Middle frontal gyrus (tissue), 1 donor: ENCODE data around the gene ITIH2.
"Not testable (repeated sequence)": the region's sequence is repeated elsewhere in the genome, so short reads cannot be mapped to it uniquely, and the experiment has no call there.

Experiments
- DNase-seq: peaks from one replicate; pipeline ENCODE4 v3.0.0-alpha.2; 2015; ENCODE audit warnings: low spot score; ENCODE audit errors: extremely low spot score

ITIH2 gene

DNA sequence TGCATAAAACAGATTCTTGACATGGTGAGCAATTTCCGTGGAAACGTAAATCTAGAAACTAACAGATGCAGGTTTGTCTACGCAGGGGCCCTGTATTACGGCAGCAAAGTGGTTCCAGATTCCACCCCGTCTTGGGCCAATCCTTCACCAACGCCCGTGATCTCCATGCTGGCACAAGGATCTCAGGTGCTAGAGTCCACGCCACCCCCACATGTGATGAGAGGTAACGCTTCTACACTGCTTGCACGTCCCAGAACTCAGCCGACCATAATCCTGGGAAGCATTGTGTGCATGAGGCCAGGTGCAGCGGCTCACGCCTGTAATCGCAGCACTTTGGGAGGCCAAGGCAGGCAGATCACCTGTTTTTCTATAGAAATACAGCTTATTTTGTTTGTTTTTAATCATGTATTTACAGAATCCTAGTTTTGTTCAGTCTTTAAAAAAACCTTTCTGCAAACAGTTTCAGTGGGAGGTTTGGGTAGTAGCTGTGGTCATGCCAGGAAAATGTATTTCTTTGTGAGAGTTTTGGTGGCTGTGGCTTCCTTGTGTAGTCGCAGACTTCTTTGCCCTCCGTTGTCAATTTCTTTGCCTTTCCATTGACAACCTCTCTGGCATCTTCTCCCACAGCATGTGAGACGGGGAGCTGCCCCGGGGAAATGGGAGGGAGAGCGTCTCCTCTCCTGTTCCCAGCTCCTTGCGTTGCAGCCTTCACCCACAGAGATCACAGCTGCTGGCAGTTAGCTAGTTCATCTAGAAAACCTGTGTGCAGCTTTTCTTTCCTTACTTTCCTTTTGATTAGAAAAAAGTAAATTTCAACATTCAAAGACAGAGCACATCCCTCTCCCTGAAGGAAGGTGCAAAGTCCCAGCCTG is 35.7 kb downstream of the ITIH2 start:
- no peak for DNase-seq

DNA sequence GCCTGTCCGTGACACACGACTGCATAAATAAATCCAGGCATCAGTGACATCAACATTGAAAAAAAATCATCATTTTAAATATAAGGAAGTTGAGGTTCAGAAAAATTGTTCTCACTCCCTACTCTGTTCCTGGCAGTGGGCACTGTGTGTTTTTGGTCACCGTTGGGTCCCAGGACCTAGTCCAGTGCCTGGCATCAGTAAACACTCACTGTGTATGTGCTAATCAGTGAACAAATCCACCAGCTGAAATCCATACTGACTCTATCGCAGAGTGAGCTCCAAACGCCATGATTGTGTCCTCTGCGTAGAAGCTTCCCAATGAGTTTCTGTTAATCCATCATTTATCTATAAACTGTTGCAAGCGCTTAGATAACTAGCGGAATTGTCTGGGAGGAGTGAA is 41.2 kb downstream of the ITIH2 start:
- DNase-seq = no peak

DNA sequence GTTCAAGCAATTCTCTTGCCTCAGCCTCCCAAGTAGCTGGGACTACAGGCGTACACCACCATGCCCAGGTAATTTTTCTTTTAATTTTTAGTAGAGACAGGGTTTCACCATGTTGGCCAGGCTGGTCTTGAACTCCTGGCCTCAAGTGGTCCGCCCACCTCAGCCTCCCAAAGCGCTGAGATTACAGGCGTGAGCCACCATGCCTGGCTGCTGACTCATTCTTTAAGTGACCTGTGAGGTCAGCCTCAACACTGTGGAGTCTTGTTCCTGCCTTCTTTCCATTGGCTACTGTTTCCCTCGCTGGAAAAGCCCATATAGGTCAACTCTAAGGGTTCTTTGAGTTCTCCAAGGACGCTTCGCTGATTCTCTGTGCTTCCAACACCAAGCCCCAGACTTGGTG is 45.5 kb downstream of the ITIH2 start:
- not testable (repeated sequence) for DNase-seq

DNA sequence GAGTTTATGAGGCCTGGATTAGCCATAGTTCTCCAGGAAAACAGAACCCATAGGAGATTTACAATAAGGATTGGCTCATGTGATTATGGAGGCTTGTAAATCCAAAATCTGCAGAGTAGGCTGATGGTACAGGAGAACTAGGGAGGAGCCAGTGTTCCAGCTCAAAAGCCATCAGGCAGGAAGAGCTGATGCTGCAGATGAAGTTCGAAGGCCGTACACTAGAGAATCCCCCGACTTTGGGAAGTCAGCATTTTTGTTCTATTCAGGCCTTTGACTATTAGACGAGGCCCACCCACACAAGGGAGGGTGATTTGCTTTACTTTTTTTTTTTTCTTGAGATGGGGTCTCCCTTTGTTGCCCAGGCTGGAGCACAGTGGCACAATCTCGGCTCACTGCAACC is 47.1 kb downstream of the ITIH2 start:
- DNase-seq = no peak

DNA sequence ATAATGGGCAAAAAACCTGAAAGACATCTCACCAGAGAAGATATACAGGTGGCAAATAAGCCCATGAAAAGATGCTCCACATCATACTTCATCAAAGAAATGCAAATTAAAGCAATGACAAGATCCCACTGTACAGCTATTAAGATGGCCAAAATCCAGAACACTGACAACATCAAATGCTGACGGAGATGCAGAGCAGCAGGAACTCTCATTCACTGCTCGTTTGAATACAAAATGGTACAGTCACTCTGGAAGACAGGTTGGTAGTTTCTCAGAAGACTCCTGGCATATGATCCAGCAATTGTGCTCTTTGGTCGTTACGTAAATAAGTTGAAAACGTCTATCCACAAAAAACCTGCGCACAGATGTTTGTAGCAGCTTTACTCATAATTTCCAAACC is 49.1 kb downstream of the ITIH2 start:
- no peak for DNase-seq

DNA sequence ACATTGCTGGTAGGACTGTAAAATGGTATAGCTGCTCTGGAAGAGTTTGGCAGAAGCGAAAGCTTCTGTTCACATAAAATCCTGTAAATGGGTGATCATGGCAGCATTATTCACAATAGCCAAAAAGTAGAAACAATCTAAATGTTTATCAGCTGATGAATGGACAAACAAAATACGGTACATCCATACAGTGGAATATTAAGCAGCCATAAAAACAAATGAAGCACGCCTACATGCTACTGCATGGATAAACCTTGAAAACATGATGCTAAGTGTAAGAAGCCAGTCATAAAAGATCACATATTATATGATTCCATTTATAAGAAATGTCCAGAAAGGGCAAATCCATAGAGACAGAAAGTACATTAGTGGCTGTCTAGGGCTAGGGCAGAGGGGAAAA is 52.0 kb downstream of the ITIH2 start:
- no peak for DNase-seq

DNA sequence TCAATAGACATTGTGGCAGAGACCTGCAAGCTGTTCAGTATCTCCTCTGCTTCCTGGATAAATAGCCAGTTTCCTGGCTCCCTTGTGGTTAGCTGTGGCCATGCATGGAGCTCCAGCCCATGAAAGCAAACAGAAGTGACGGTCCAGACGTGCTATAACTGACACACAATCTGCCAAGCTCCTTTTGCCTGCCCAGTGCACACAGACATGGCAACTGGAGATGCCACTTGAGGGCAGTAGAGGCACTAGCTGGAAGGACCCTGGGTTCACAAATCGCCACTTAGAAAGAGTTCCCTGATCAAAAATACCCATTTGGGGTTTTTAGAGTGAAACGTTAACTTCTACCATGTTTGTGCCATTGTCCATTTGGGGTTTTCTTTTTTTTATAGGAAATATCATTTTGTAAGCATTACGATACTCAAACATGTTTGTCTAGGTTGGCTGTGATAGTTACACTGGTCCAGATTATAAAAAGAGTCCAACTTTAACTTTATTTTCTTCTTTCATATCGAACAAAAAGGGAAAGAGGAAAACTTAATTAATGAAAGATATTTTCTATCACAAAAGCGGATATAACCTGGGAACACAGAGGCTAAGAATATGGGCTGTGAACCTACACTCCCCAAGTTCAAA is 53.4 kb downstream of the ITIH2 start:
- no peak for DNase-seq

DNA sequence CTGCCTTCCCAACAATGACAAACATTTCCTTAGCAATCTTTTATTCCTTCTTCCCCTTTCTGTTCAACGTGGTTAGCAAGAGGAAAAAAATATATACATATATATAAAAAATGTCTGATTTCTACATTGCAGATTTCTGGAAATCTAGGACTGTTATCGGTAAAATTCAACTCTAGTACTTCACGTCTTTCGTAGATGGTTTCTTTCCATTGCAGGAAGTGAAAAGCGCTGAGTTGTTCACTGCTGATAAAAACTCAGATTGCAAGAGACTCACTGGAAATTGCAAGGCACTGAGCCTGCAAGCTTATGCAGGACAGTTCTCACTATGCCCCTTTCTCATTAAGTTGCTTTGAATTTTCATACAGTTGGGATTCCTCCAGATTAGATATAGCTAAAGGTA is 60.8 kb downstream of the ITIH2 start:
- no peak for DNase-seq

DNA sequence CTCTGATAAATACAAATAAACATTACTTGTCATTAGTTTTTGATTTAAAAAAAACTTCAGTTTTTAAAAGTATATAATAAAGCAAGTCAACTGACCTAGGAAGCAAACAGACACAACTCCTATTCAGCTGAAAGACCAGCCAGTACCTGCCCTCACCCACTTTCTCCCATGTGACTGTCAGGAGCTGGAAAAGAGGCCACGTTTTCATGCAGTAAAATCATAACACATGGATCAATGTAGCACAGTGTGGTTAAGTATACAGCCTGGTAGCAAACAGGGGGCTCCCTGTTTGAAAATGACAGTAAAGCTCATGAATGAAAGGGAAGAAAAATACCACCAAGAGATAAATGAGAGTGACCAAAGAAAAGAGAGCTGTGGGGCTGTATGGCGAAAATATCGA is 63.1 kb downstream of the ITIH2 start:
- DNase-seq = no peak

DNA sequence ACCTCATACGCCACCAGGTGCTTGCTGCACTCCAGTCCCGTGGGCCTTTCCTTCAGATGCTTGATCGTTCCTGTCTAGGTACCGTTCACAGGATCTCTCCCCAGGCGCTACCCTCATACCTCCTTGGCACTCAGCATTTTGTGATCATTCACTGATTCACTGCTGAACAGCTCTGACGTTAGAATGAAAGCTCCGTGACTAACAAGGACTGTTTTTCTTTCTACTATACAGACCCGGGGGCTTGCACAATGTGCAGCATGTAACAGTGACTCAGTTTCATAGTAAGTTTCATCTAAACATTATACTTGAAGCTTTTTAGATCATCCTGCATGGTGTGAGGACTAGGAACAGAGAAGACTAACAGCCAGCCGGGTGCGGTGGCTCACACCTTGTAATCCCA is 64.1 kb downstream of the ITIH2 start:
- DNase-seq = no peak

DNA sequence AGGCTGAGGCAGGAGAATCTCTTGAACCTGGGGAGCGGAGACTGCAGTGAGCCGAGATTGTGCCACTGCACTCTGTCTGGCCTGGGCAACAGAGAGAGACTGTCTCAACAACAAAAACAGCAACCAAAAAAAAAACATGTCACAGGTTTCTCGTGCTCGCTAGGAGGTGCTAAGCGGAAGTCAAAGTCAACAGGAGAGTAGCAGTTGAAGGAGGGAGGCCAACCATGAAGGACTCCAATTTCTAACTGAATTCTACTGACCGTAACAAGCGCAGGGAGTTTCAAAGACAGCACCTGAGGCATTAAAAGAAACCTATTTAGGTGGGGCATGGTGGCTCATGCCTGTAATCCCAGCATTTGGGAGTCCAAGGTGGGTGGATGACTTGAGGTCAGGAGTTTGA is 65.3 kb downstream of the ITIH2 start:
- no peak for DNase-seq

DNA sequence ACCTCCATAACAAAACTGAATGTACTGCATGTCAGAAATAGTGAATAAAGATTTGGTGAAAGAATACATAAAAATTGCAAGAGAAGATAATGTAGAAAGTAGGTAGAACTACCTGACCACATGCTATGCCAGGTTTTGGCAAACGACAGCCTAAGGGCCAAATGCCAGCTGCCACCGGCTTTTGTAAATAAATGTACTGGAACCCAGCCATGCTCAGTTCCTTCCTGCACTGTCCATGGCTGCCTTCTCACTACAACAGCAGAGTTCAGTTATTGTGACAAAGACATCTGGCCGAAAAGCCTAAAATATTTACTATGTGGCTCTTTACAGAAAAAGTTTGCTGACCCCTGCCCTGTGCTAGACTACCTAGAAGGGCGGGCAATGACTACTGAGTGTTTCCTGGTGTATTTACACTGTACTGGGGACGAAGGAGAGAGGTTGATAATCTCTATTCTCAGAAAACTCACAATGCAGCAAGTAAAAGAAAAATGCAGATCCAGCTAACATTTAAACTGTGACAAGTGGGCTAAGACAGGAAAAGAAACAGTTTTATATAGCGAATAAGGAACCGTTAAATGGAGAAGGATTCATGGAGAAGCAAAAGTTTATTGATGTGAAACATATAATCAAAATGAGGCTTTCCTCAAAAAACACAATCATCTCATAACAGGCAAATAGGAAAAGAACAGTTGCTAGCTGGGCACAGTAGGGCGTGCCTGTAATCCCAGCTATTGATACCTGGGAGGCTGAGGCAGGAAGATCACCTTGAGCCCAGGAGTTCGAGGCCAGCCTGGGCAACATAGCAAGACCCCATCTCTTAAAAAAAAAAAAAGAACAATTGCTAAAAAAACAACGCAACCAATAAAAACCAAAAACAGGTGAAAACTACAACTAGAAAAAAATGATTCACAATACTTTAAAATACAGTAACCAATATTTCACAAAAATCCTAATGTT is 71.0 kb downstream of the ITIH2 start:
- DNase-seq = no peak

DNA sequence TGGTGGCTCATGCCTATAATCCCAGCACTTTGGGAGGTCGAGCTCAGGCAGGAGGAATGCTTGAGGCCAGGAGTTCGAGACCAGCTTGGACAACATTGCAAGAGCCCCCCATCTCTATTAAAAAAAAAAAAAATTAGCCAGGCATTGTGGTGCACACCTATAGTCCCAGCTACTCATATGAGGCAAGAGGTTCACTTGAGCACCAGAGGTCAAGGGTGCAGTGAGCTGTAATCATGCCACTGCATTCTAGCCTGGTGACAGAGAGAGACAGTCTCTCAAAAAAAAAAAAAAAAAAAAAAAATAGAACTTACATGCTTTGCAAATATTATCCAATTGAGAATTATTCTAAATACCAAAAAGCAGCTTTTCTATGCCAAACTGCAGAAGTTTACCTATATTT is 73.7 kb downstream of the ITIH2 start:
- no peak for DNase-seq

DNA sequence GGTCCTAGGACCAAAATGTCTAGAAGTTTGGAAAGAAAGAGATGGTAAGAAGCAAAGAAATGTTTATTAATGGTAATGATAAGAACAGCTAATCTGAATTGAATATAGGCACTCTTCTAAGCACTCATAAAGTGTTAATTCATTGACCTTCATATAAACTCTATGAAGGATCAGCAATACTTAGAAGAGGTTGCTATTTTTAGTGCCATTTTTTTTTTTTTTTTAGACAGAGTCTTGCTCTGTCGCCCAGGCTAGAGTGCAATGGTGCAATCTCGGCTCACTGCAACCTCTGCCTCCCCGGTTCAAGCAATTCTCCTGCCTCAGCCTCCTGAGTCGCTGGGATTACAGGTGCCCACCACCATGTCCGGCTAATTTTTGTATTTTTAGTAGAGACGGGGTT is 79.1 kb downstream of the ITIH2 start:
- not testable (repeated sequence) for DNase-seq

DNA sequence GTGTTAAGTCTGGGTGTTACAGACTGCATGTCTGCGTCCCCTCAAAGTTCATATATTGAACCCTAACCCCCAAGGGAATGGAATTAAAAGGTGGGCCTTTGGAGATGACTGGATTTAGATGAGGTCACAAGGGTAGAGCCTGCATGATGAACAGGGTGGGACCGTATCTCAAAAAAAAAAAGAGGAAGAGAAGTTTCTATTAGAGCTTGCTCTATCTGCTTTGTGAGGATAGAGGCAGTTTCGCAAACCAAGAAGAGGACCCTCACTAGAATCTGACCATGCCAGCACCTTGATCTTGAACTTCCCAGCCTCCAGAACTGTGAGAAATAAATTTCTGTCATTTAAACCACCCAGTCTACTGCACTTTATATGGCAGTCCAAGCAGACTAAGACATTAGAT is 83.3 kb downstream of the ITIH2 start:
- DNase-seq = no peak

DNA sequence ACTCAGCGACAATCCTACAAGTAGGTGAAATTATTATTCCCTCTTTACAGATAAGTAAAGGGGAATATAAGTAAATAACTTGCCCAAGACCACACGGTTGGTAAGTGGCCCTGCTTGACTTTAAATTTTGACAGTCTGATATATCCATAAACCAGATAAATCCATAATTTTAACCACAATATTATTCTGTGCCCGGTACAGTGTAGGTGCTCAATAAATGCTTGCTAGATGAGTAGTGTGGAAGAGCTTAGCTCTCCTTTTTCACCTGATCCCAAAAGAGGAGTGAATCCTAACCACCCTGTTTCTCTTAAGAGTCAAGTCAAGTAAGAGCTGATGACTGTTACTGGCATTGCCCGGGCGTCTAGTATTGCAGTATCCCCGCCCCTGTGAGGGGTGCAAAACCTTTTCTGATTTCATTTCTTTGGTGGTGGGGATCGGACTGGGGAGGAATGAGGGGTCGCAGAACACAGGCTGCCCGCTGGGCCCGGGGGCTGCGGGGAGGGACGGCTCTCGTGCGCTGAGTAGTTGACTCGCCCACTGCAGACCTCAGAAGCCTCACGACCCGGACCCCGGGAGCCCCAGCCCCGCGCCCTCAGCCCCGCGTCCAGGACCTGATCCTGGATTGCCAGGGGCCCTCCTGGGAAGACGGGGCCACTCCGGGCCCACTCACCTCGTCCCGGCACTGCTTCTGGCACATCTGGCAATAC is 84.2 kb downstream of the ITIH2 start:
- DNase-seq = no peak

DNA sequence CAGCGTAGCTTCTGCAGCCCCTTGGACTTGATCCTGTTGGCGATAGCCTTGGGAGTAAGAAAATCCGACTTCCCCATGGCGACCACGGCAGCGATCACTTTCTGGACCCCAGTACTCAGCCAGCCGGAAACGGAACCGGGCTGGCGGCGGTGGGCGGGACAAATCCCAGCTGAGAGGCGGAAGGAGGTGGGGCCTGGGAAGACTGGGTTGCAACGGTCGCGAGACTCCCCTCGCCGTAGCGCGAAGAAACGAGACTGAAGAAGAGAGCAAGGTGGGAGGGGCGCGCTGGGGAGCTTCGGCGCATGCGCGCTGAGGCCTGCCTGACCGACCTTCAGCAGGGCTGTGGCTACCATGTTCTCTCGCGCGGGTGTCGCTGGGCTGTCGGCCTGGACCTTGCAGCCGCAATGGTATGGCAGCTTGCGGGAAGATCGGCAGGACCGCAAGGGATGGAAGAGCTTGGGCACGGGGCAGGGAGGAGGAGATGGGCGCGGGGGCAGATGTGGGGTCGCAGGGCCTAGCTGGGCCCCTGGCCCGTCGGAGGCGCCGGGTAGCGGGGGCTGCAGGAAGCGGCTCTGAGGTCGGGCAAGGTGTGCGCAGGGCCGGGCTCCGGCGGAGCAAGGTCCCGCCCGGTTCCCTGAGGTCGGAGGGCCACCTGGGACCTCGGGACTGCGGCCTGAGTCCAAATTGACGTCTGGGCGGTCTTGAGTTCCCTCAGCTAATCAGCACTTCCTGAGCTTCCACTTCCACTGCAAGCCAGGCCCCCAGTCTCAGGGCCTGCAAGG is 84.9 kb downstream of the ITIH2 start, which contains the start of the genes ATP5F1C and KIN:
Gene ATP5F1C, plus strand, starts transcription at position 321 of the 782 bp plus-strand sequence. Its CDS starts 31 bp downstream, at position 352.
Gene KIN, minus strand, starts transcription at position 137 of the 782 bp plus-strand sequence. Its CDS starts 60 bp downstream, at position 77.
- DNase-seq = peak; percentile 96

DNA sequence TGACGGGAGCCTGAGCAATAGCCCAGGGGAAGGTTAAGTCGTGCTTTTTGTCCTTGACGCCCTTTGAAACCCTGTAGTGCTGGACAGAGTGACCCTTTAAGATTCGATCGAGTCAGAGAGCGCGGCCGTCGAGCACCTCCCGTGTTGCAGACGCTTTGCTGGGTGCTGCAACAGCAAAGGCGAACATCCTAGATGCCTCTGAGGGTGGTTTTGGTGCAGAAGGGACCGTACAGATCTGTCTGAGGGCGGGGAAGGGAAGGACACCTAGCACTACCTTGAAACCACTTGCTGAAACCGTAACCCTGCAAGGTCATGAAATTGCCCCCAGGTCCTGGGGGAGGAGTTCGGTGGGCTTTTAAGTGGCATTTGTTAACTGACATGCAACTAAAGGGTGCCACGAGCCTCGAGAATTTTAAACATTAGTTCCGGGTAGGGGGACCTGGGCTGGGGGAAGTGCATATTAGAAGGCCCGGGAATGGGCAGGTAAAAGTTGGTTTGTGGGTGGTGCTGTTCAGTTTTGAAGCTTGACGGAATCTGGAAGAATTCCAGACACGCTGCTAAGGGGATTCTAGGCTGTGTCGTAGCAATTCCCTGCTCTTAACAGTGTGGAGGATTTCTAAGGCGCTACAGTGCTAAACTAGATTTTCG is 85.6 kb downstream of the ITIH2 start:
- DNase-seq = no peak

DNA sequence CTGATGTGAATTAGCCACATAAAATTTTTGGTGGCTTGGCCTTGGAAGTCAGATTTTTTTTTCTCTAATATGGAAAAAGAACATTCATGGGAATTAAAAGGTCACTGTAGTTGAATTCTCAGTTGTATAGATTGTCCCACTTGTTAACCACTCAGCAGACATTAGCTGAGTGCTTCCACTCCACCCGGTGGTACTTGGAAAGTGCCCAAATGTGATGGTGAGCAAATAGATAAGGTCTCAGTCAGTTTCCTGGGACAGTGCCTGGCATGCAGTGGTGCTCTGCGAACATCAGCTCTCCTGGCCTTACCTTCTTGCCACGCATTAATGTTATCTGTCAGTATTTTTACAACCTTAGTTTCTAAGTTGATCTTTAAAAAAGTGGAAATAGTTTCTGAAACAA is 86.3 kb downstream of the ITIH2 start:
- no peak for DNase-seq

DNA sequence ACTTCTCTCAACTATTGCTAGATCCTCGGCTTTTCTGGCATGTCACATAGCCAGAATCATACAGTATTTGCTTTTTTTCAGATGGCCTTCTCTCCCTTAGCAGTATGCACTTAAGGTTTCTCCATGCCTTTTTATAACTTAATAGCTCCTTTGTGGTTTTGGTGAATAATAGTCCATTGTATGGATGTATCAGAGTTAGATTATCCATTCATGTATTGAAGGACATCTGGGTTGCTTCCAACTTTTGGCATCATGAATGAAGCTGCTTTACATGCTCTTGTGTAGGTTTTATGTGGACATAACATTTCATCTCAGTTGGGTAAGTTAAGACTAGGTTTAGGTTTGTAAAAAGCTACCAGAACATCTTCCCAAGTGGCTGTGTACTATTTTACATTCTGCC is 89.4 kb downstream of the ITIH2 start:
- DNase-seq = no peak
